HUDEP-2 (cell line): ENCODE measurements around the gene OR10A2.
"Not testable (repeated sequence)": the region's sequence is repeated elsewhere in the genome, so short reads cannot be mapped to it uniquely, and the experiment has no call there.

Experiments
- DNase-seq, 76 experiments: peaks; one replicate each; lab custom pipeline; 2025; ENCODE audit not compliant: unreplicated experiment in 76 of 76; lab: John Stamatoyannopoulos, UW

The OR10A2 gene

GRCh38 chr11:6862961-6863360 lies at the start of gene OR10A2:
Gene OR10A2 (plus strand): TSS chr11:6863057. CDS start chr11:6869755, 6,698 bp downstream.
- DNase-seq: no peak

- DNase-seq: no peak
Measured at GRCh38 chr11:6813656-6814055, 49.2 kb upstream of the OR10A2 start.

DNA sequence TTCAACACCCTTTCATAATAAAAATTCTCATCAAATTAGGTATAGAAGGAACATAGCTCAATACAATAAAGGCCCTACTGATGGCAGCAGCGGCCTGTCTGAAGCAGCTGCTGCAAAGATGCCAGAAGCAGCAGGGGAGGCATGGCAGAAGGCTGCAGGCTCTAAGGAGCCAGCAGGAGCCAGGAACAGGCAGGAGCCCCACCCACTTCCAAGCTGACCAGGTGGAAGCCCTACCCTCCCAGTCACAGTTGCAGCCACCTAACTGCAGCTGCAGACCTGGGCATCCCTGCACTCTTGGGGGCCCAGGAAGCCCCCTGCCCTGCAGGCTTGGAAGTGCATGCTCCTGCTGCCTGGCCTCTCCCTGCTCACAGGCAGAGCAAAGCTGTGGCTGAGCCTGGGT lies 45.2 kb upstream of the OR10A2 start:
- DNase-seq: no peak

DNA sequence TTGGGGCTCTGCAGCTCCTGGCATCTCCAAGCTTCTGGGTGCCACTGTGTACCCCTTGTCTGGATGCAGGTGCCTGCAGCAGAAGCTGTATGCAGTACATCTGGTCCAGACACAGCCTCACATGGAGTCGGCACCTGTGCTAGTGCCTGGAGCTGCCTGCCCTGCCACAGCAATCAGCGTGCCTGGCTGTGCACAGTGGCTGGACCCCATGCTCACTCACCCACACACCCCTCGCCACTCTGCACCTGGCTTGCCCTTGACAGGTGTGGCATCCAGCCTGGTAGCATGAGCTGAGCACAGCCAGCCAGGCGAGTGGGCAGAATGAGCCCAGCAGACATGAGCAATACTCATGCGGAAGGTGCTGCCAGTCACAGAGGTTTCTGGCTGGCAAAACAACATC lies 43.9 kb upstream of the OR10A2 start:
- DNase-seq: no peak

DNA sequence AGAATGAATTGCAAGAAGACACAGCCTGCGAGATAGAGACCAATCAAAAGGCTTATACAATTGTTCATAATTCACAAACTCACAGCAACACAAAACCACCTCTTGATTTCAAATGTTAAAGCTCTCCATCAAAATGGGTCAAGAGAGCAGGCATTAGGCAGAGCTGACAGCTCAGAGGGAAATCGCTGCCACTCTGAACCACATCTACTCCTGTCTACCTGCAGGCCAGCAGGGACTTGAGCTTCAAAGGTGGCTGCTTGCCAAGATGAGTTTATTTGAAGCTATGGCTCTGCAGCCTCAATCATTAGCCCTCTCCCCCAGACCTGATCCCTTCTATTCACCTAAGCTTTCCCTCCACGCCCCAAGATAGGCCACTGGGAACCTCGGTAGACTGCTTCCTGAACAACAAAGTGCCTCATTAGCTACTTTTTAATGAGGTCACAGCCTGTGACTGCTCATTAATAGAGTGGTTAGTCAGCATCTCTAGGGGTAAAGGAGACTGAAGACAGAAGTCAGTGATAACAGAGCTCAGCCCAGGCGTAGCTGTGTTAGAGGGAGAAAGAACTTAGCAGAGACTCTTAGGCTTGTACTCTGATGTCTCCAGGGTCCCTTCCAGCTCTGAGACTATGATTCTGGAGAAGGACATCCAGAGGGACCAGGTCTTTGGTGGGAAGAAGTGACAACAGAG lies 38.6 kb upstream of the OR10A2 start:
- DNase-seq: no peak

DNA sequence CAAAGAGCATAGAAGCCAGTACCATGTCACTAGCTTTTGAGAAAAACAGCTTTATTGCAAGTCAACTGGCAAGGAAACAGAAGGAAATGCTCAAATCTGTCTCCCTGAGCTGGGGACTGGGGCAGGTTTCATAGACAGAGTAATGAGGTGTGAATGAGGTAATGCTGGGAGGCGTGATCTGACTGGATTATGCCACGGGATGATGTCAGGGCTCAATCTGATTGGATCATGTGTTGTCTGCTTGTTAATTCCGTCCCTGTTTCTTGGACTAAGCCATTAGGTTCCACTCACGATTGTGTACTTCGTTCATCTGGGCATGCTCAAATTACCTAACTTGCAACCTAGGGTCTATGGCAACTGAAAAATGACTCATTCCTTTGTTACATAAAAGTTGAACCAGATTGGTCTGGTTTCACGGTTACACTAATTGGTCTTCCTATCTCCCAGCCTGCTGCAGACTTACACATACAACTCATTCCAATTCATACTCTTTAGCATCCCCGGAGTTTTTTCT lies 37.6 kb upstream of the OR10A2 start:
- DNase-seq: no peak

DNA sequence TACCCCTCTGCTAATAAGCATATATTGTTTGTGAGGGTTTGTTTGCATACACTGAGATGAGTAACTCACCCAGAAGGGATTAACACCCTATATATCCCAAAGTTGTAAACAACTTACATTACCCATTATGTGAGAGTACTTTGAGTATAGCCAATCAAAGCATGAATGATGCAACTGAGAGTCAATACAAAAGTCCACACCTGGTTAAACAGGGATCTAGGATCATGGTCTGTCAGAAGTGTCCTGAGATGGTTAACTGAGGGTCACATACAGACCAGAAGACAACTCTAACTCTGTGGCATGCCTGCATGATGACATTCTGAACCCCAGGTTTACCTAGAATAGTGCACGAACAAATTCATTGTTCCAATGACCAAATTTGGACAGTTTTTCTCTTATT lies 34.8 kb upstream of the OR10A2 start:
- no peak for DNase-seq

DNA sequence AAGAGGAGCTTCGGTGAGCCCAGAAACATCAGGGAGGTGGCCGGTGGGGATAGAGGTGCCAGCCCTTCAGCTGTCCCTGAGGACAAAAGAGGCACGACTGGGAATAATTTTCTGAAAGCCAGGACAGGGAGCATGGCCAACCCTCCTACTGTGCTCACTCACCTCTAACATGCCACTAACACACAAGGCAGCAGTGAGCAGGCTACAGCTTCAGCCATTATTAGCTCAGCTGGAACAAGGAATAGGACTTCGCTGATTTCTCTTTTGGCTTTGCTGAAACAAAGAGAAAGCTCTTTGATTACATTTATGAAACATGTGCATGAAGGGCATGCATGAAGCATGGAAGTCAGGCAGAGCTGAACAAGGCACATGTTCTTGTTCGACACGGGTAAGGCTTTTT lies 29.5 kb upstream of the OR10A2 start:
- DNase-seq: no peak

GRCh38 chr11:6834021-6834420 lies 28.8 kb upstream of the OR10A2 start:
- no peak for DNase-seq

- no peak for DNase-seq
Measured at GRCh38 chr11:6841694-6842093, 21.2 kb upstream of the OR10A2 start.

DNA sequence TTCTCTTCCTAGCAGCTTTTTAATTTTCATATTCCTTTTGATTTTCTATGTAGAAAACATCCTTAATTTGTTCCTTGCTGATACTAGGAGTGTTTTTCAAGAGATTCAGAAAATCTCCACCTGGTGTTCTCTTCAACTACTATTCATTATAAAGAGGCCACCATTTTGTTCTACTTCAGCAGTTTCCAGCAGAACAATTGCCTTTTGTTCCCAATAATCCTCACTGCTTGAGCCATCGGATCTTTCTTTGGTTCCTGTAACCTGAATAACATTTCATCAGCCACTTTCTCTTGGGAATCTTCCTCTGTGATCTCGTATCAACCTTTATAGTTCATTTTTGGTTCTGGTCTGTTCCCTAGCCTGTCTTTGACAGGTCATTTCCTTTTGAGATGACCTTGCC lies 19.2 kb upstream of the OR10A2 start:
- DNase-seq: no peak

GRCh38 chr11:6844356-6844755 lies 18.5 kb upstream of the OR10A2 start:
- DNase-seq: no peak

GRCh38 chr11:6845383-6845782 lies 17.5 kb upstream of the OR10A2 start, which contains the start of gene OR10A5:
Gene OR10A5 (plus strand): TSS chr11:6845683. CDS start chr11:6845683, 0 bp downstream.
- DNase-seq: no peak

DNA sequence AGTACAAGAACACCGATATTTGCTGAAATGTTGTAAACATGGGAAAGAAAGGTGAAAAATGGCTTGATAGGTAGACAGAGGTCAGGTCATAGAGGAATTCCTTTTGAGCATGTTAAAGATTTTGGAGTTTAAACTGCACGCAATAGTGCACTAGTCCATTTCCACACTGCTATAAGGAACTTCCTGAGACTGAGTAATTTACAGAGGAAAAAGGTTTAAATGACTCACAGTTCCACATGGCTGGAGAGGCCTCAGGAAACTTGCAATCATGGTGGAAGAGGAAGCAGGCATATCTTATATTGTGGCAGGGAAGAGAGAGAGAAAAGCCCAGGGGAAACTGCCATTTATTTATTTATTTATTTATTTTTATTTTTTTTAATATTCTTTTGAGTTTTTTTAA lies 12.3 kb upstream of the OR10A2 start:
- no peak for DNase-seq

GRCh38 chr11:6854801-6855200 lies 8.1 kb upstream of the OR10A2 start:
- DNase-seq: not testable (repeated sequence)

DNA sequence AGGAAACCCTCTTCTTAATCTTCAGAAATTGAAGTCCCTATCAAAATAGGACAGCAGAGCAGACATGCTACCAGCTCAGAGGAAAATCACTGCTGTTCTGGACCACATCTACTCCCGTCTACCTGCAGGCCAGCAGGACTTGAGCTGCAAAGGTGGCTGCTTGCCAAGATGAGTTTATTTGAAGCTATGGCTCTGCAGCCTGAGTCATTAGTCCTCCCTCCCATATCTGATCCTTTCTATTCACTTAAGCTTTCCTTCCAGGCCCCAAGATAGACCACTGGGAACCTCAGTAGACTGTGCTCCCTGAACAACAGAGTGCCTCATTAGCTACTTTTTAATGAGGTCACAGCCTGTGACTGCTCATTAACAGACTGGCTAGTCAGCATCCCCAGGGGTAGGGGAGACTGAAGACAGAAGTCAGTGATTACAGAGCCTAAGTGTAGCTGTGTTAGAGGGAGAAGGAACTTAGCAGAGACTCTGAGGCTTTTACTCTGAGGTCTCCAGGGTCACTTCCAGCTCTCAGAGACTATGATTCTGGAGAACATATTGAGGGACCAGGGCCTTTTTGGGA lies 6.8 kb upstream of the OR10A2 start:
- no peak for DNase-seq

GRCh38 chr11:6856871-6857270 lies 6.0 kb upstream of the OR10A2 start:
- DNase-seq: no peak

DNA sequence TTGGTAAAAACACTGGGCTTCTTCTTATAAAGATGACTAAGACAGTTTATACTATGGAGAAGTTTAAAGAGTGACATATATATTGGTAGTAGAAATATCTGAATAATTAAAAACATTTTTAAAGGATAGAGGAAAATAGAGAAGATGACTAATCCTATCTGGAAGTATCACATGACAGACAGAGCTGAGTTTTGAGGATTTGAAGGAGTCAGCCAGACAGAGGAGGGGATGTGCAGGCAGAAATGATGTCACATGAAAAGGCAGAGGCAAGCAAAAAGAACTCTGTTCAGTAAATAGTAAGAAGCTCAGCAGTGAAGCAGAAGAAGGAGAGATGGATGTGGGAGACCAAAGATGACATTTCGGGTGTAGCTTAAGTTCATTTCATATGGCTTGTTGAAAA lies 1.6 kb downstream of the OR10A2 start:
- DNase-seq: no peak

DNA sequence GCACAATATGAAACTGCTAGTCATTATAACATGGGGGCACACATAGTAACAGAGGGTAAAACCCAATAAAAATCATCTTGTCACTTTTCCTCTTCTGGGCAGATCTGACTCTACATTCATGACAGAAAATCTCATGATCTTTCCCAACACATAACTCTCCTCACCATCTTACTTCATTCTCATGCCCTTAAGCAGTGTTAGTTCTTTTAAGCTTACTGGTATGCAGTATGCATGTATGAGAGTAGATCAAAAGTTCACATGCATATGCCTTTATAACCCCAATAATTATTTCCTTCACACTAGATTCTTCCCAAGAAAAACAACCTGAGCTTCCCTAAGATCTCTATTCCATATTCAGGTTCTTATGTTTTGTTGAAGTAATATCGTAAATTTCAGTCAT lies 8.4 kb downstream of the OR10A2 start:
- DNase-seq: no peak

- DNase-seq: no peak
Measured at GRCh38 chr11:6875761-6876160, 12.9 kb downstream of the OR10A2 start.

DNA sequence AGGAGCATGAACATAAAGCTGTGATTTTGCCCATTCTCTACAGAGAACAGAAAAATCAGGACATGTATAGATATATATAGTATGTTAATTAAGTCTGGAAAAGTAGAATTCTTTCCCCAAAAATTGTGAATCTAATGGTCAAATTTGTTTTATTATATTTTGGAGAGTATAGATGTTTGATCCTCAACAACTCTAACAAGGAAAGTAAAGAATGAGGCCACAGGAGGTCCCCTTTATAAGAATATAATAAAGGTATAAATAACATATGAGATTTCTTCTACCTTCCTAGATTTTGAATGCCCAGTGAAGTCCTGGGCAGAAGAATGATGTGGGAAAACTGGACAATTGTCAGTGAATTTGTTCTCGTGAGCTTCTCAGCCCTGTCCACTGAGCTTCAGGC lies 13.5 kb downstream of the OR10A2 start, which contains the start of gene OR10A4:
OR10A4 (plus strand) TSS at position 301 of the 400 bp plus-strand sequence; CDS start at position 324, 23 bp downstream.
- no peak for DNase-seq

DNA sequence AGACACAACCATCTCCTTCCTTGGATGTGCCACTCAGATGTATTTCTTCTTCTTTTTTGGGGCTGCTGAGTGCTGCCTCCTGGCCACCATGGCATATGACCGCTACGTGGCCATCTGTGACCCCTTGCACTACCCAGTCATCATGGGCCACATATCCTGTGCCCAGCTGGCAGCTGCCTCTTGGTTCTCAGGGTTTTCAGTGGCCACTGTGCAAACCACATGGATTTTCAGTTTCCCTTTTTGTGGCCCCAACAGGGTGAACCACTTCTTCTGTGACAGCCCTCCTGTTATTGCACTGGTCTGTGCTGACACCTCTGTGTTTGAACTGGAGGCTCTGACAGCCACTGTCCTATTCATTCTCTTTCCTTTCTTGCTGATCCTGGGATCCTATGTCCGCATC lies 14.1 kb downstream of the OR10A2 start:
- no peak for DNase-seq
